ENCODE measurements around the gene SCLY.
A peak's percentile ranks its signal among the peaks of the same experiment; 100 is the strongest.

- TF ChIP-seq CTCF (IDR thresholded peaks at IDR 0.05; ENCODE audit: poor library complexity), result peak; percentile 31
- no peak for TF ChIP-seq EZH2 (IDR thresholded peaks at IDR 0.05; ENCODE audit: borderline replicate concordance)
- no peak for TF ChIP-seq EZH2phosphoT487 (IDR thresholded peaks at IDR 0.05; ENCODE audit: low read depth, severe bottlenecking, unreplicated experiment)
Measured at GRCh38 chr2:238106698-238107524, 46.1 kb downstream of the SCLY start.

All from hepatocyte (in vitro differentiated cells).